GM12873 (cell line): ENCODE results near the gene EPYC.

Experiments
- CTCF ChIP-seq: IDR thresholded peaks from 2 replicates; pipeline ENCODE4 v1.5.1; 2012; ENCODE audit warnings: low read depth, mild to moderate bottlenecking, moderate library complexity, low read length, control low read depth; ENCODE audit not compliant: insufficient read depth; ENCODE audit errors: missing control alignments

EPYC gene

GRCh38 chr12:90945070-90945649, 59.6 kb downstream of the EPYC start:
- TF ChIP-seq CTCF: peak; percentile 33

- no peak for TF ChIP-seq CTCF
These were observed 61.5 kb downstream of the EPYC start for GRCh38 chr12:90943255-90943654.

- TF ChIP-seq CTCF: peak; percentile 57
These were observed 63.8 kb downstream of the EPYC start for GRCh38 chr12:90940872-90941499.

- TF ChIP-seq CTCF: no peak
These were observed 65.4 kb downstream of the EPYC start for GRCh38 chr12:90939382-90939781.

GRCh38 chr12:90938451-90938850, 66.3 kb downstream of the EPYC start:
- no peak for TF ChIP-seq CTCF

- TF ChIP-seq CTCF: no peak
These were observed 67.1 kb downstream of the EPYC start for GRCh38 chr12:90937651-90938050.

GRCh38 chr12:90936230-90937005, 68.4 kb downstream of the EPYC start:
- no peak for TF ChIP-seq CTCF
